ENCODE data around the gene FOXO6. TPM values are rescaled to one million over a fixed set of nuclear protein-coding genes. Genes with fewer than 3 reads are reported as not detected.
A peak's percentile ranks its signal among the peaks of the same experiment; 100 is the strongest.

Gene FOXO6
- total and polyA plus RNA-seq, 2 donors from 2014 or later, result 0.47 to 1.0 TPM

DNA sequence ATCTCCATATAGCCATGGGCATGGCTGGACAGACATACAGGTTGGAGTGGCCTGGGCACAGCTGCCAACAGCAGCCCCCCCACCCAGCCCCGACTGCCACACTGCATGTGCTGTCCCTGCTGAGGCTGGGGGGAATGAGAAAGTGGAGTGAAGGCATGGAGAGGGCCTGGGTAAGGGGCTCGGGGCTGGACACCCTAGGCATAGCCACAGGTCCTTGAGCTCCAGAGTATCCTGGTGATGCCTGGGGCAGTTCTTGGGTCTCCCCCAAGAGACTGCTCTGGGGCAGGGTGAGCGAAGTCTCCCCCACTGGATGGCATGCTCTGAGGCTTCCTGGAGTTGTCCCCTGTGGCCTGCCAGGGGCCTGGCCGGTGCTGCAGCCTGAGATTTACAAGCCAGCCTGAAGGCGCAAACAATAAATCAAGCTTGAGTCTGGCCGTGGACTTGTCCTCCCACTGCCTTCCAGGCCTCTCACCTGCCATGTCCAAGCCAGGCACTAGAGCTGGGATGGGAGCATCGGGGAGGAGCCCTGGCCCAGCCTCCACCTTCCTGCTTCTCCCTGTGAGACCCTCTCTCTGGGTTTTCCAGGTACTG is 53.6 kb downstream of the FOXO6 start:
- TF ChIP-seq, protein P1, sequence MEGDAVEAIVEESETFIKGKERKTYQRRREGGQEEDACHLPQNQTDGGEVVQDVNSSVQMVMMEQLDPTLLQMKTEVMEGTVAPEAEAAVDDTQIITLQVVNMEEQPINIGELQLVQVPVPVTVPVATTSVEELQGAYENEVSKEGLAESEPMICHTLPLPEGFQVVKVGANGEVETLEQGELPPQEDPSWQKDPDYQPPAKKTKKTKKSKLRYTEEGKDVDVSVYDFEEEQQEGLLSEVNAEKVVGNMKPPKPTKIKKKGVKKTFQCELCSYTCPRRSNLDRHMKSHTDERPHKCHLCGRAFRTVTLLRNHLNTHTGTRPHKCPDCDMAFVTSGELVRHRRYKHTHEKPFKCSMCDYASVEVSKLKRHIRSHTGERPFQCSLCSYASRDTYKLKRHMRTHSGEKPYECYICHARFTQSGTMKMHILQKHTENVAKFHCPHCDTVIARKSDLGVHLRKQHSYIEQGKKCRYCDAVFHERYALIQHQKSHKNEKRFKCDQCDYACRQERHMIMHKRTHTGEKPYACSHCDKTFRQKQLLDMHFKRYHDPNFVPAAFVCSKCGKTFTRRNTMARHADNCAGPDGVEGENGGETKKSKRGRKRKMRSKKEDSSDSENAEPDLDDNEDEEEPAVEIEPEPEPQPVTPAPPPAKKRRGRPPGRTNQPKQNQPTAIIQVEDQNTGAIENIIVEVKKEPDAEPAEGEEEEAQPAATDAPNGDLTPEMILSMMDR (IDR thresholded peaks at IDR 0.05; ENCODE audit: borderline replicate concordance, extremely low read depth, insufficient read depth), result no peak
- DNase-seq (peak; percentile 36 to 88 (median 84)), FAIRE-seq (no peak)
- Histone ChIP-seq H3K9ac (ENCODE audit: low read length in 3 of 3) (no peak overlapping the region), H3K27me3 (ENCODE audit: control insufficient read depth, insufficient read depth, low read length) (no peaks in the 10 kb centered on the region), H3K4me1 (ENCODE audit: control insufficient read depth in 2 of 3, insufficient read depth in 2 of 3, low read depth in 1 of 3, low read length in 3 of 3) (no peaks in the 10 kb centered on the region), H3K4me3 (ENCODE audit: low read length in 3 of 3) (no peak overlapping the region), H3K9me3 (ENCODE audit: control insufficient read depth in 2 of 3, insufficient read depth in 1 of 3, low read length in 3 of 3) (no peaks in the 10 kb centered on the region), H3K27ac (ENCODE audit: low read depth in 2 of 2, low read length in 2 of 2) (no peak overlapping the region), H3K36me3 (ENCODE audit: control insufficient read depth in 2 of 3, insufficient read depth in 3 of 3, low read length in 3 of 3) (no peaks in the 10 kb centered on the region)
- intact Hi-C loops (cut with DNase I), result loop anchor here (5.0 kb wide), 1 partner anchor 143 kb away; no protein-coding TSS in a partner anchor

DNA sequence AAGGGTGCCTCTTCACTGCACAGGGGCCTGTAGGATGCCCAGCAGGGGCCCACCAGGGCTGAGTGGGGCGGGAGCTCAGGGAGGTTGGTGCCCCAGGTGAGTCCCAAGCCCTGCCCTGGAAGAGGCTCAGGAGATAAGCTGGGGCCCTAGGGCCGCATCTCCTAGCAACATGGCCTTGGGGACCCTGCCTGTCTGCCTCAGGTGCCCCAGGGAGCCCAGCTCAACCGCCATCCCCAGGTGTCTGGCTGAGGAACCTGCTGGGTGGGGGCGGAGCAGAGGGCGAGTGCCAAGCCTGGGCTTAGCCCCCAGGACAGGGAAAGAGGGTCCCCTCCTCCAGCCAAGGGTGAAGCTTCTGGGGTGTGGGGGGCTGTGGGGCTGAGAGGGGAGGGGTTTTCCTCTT is 54.8 kb downstream of the FOXO6 start:
- TF ChIP-seq, protein P1 (IDR thresholded peaks at IDR 0.05; ENCODE audit: borderline replicate concordance, extremely low read depth, insufficient read depth), result no peak
- no peaks in the 10 kb centered on the region for H3K27me3 ChIP-seq (ENCODE audit: control insufficient read depth, insufficient read depth, low read length)
- FAIRE-seq, result no peak
- H3K4me3 ChIP-seq (ENCODE audit: low read length in 3 of 3), result no peak overlapping the region
- H3K4me1 ChIP-seq (ENCODE audit: control insufficient read depth in 2 of 3, insufficient read depth in 2 of 3, low read depth in 1 of 3, low read length in 3 of 3), result no peaks in the 10 kb centered on the region
- H3K27ac ChIP-seq (ENCODE audit: low read depth in 2 of 2, low read length in 2 of 2), result no peak overlapping the region
- no peak overlapping the region for H3K9ac ChIP-seq (ENCODE audit: low read length in 3 of 3)
- H3K9me3 ChIP-seq (ENCODE audit: control insufficient read depth in 2 of 3, insufficient read depth in 1 of 3, low read length in 3 of 3), result no peaks in the 10 kb centered on the region
- H3K36me3 ChIP-seq (ENCODE audit: control insufficient read depth in 2 of 3, insufficient read depth in 3 of 3, low read length in 3 of 3), result no peaks in the 10 kb centered on the region
- intact Hi-C loops (cut with DNase I), result loop anchor here (5.0 kb wide), 1 partner anchor 144 kb away; no protein-coding TSS in a partner anchor
- peak in 1 of 5 donors; percentile 53 for DNase-seq

DNA sequence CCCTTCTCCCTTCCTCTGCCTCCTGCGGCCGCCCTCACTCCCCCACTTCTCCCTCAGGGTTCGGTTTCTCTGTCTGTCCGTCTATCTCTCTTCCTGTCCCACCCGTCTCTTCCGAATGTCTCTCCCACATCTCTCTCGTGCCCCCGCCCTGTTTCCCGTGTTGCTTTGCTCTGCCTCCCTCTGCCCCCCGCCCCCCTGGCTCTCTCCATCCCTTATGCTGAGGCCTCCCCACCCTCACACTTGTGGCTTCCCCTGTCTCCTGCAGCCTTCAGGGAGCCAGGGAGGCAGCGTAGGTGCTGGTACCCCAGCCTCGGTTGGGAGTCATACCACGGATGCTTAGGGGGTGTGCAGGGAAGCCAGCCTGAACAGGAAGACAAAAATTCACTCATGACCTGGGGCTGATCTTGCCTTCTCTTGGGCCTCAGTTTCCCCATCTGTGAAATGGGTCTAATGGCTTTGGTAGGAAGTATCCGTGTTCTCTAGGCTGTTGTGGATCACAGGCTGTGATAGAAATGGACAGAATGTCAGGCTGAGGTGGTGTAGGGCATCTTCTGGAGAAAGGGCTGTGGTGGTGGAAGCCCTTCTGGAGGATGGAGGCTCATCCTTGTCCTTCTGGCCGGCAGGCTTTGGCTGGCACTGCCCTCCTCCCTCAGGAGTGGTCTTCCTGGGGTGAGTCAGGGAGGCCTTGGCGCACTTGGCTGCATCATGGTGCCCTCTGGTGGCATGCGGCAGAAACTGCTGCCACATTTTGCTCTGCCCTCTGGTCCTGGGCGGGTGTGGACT is 55.5 kb downstream of the FOXO6 start:
- TF ChIP-seq, protein P1 (IDR thresholded peaks at IDR 0.05; ENCODE audit: borderline replicate concordance, extremely low read depth, insufficient read depth), result peak; percentile 98
- intact Hi-C loops (cut with DNase I), result loop anchor here (5.0 kb wide), 1 partner anchor 144 kb away; no protein-coding TSS in a partner anchor

More for the DNA sequence above, 55.5 kb downstream of the FOXO6 start:
- Histone ChIP-seq H3K36me3 (ENCODE audit: control insufficient read depth in 2 of 3, insufficient read depth in 3 of 3, low read length in 3 of 3) (no peaks in the 10 kb centered on the region), H3K9me3 (ENCODE audit: control insufficient read depth in 2 of 3, insufficient read depth in 1 of 3, low read length in 3 of 3) (no peaks in the 10 kb centered on the region), H3K9ac (ENCODE audit: low read length in 3 of 3) (no peak overlapping the region), H3K4me1 (ENCODE audit: control insufficient read depth in 2 of 3, insufficient read depth in 2 of 3, low read depth in 1 of 3, low read length in 3 of 3) (no peaks in the 10 kb centered on the region), H3K4me3 (ENCODE audit: low read length in 3 of 3) (no peak overlapping the region), H3K27me3 (ENCODE audit: control insufficient read depth, insufficient read depth, low read length) (no peaks in the 10 kb centered on the region), H3K27ac (ENCODE audit: low read depth in 2 of 2, low read length in 2 of 2) (no peak overlapping the region)
- DNase-seq, result peak; percentile 82 to 88 (median 85)
- no peak for FAIRE-seq

Measured in kidney (tissue), 14 donors.